COLO668 (cell line): ENCODE measurements around the gene ST6GAL2.

Experiments
- DNase-seq: peaks from one replicate; lab custom pipeline; 2025; ENCODE audit not compliant: unreplicated experiment; lab: John Stamatoyannopoulos, UW

ST6GAL2 gene

DNA sequence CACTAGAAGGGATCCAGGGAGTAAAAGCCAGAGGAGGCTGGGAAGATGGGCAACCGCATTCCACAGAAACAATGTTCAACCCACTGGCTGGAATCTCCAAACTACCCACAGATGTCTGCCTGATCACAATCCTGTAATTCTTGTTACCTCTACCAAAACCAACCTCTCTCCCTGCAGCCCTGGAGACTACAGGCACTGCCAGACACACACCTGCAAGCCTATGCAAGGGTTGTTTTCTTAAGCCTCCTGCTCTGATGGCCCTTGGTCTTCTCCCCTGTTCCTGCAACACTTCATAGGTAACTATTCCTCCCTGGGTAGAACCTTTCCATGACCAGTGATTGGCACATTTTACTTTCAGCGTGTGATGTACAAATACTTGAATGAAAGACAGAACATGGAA is 21.9 kb downstream of the ST6GAL2 start:
- no peak for DNase-seq

DNA sequence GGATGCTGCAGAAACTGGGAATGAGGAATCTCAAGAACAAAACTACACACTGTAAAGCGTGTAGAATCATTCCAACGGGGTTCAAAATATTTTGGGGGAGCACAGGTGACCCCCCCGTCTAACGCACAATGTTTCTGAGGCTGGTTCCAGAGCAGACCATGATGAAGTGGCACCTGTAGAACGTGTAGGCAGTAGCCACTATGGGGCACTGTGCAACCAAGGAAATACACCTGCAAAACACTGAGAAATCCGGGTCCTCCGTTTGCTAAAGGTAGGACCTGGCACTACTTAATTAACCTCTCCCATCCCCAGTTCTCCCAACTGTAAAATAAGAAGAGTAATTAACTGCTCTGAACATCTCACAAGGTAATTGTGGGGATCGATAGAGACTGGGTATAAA is 22.6 kb downstream of the ST6GAL2 start:
- no peak for DNase-seq

DNA sequence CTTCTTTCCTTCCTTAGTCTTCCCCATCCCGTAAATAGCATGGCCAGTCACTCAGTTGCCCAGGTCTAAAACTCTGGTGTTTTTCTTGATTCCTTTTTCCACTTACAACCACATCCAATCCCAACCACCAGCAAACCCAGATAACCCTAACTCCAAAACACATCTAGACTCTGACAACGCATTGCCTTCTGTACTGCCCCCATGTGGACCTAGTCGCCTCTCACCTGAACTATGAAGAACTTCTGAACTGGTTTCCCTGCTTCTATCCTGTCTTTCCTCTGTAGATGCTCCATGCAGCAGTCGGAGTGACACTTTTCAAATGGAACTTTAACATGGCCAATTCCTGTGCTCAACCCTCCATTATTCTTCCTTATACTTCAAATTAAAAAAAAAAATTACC is 26.5 kb downstream of the ST6GAL2 start:
- no peak for DNase-seq

GRCh38 chr2:106858810-106859209 is 27.2 kb downstream of the ST6GAL2 start:
- no peak for DNase-seq

DNA sequence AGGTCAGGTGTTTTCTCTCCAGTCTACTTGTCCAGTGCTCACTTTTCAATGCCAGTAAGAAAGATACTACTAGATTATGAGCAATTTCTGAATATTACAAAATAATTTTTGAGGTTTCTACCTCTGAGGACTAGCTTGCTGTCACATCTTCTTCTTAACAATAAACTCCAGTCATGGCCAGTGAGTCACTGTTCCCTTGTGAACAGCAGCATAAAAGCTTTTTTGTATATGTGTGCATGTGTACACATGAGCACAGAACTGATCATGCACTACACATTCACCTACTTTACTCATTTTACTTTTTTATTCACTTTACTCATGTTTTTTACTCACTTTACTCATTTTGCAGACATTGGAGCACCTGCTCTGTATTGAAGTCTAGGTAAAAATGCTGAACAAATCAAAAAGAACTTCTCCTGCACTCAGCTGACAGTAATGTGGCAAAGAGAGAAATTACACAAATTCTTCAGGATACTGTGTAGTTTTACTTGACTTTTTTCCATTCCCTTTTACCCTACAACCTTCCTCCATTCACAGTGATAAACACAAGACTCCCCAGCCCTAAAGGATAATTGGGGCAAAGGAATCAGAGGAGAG is 28.0 kb downstream of the ST6GAL2 start:
- DNase-seq = no peak

DNA sequence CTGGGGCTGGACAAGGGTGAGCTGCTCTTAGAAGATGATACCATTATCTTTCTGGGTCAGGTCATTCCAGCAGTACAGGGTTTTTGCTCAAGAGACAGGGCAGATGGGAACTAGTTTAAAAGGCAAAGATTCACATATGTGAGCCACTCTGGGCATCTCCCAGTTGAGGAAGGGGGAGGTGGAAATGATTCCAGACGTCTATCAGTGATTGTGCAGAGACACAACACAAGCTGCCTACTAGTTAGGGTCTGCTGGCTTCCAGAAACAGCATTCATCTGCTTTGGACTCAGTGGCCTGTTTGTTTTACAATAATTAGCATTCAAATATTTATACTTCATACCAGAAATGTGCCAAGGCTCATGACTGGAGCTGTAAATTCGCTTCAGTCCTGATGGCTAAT is 32.3 kb downstream of the ST6GAL2 start:
- no peak for DNase-seq

- no peak for DNase-seq
These were observed 34.0 kb downstream of the ST6GAL2 start for GRCh38 chr2:106851881-106852501.

GRCh38 chr2:106851087-106851874 is 34.7 kb downstream of the ST6GAL2 start:
- no peak for DNase-seq

DNA sequence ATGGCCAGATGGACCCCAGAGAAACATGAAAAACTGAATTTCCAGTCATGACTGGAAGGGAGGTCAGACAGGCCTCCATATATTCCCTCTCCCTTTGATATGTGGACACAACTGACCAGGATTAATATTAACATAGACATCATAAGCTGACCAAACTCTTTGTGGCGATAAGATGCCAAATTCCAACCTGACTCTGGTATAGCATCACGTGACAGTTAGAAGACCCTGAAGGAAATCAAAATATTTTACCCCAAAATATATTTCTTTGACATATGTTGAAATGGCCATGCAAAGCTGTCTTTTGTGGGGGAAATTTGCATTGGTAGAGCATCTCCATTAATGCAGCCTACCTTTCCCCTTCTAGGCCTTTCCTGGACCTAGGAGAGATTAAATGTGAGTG is 36.7 kb downstream of the ST6GAL2 start:
- no peak for DNase-seq

- no peak for DNase-seq
These were observed 38.6 kb downstream of the ST6GAL2 start for GRCh38 chr2:106847366-106847765.

DNA sequence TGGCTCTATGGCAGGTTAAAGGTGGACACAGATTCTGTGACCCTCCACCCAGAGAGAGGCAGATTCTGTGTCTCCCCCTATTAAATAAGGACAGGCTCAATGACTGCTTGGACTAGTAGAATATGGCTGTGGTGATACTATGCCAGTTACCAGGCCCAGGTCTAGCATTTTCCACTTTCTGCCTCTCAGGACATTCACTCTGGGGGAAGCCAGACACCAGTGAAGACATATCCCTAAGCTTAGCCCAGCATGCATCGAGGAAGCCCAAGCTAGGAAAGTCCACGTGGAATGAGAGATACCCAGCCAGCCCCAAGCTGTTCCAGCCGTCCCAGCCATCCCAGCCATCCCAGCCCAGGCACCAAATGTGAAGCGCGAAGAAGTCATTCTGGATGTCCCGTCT is 40.3 kb downstream of the ST6GAL2 start:
- no peak for DNase-seq

DNA sequence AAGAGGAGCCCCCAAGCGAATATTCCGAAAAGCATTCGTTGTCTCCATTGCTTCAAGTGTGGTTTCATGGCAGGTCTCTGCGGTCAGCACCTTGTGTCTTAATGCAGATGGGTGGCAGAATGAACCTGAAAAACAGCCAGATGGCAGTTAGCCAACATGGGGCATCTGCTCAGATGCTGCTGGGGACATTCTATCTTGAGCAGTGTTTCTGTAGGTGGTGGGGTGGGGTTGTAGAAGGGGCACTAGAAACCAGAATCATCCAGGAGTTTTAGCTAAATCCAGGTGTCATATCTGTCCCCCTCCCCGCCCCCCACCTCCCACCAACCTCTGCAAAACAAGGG is 42.1 kb downstream of the ST6GAL2 start:
- DNase-seq = no peak

DNA sequence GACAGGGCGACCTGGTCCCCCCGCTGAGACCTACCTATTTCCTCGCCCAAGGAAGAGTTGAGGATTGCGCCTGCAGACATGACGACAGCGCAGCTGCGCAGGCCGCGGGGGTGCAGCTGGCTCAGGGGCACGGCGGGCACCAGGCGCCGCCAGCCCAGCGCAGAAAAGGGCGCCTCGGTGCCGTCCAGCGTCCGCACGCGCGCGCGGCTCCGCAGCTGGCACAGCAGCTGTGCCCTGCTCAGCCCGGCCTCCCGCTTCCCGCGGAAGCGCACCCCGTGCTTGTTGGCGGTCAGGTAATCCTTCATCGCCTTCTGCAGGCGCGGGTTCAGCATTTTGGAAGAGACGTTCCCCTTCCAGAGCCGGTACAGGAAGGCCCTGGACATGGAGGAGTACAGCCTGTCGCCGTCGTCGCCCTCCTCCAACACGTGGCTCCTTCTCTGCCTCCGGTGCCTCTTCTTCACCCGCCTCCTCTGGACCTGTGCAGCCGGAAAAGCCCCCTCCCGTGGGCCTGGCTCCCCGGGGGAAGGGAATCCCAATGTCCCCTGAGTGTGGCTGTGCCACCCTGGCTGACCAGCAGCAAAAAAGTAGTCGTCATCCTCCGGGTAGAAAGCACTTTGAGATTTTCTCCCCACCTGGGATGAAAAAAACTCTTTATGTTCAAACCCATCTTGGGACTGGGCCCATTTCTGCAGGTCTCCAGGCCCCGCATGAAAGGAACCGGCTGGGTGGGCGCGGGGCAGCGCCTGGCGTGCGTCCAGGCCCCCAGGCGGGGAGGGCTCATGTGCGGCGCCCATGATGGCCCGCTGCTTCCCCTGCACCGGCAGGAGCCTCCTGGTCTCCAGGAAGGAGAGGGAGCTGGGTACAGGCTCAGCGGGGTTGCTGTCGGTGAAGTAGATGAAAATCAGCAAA is 42.7 kb downstream of the ST6GAL2 start:
- DNase-seq = no peak

DNA sequence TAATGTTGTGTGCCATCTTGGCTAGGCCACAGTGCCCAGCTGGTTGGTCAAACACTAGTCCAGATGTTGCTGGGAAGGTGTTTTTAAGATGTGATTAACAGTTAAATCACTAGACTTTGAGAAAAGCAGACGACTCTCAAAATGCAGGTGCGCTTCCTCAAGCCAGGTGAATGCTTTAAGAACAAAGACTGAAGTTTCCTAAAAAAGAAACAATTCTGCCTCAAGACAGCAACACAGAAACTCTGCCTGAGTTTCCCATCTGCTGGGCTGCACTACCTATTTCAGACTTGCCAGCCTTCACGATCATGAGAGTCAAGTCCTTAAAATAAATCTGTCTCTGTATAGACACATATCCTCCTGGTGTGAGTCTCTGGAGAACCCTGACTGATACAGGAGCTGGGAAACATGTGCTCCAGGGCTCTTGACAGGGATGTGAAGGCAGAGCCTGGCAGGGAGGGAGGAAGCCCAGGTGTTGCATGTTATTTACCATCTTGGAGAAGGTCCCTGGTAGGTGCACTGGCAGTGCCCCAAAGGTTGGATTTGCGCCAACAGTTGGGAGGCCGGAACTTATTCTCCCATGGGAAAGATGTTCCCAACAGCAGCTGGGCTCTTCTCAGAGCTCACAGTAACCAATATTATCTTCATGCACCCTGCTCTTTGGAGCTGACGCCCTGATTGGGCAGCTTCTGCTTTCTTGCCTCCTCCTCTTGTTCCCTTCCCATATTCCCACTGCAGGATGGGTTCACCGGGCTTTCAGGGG is 43.9 kb downstream of the ST6GAL2 start:
- DNase-seq = peak; percentile 31

DNA sequence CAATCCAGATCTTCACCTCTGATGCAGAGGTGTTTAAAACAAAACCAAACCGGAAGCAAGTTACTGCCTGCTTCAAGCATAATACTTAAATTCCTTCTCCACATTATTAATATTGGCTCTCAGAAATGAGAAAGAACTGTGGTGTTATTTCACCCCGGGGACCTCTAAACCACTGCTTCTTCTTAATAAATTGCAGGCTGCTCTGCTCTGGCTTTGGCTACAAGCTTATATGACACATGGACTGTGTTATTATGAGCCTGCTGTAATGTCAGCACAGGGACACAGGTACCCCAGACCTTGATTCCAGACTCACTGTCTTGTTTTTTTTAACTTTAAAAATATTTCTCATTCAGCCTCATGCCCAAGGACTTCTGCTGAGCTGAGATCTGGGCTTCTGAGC is 45.1 kb downstream of the ST6GAL2 start:
- DNase-seq = no peak

DNA sequence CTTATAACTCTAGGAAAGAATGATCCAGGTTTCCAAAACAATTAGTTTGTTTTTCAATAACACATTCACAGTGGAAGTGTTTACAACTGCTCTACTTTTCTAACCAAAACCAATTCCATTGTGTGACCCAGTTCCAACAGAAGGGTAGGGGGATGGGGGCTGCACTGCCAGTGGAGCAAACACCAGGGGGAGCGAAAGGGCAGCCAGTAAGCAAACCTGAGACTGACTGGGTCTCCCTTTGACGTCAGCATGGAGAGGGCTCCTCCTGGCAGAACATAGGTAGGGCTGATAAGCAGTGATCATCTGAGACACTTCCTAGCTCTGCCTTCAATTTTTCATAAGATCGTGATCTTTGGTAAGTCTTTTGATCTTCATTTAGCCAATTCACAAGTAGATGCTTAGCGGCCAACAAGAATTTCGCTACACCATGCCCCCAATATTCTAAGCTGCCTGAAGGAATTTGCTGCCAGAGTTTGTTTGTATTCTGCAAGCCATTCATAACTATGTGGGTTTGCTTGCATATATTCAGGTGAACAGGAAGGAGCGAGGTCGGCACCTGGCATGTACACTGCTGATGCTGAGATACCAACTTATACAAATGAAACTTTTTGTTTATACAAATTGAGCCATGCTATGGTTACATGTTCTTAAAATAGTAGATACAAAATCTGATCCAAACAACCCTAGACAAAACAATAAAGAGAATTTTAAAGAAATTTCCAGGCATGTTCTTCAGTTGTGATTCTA is 45.9 kb downstream of the ST6GAL2 start:
- DNase-seq = peak; percentile 7

DNA sequence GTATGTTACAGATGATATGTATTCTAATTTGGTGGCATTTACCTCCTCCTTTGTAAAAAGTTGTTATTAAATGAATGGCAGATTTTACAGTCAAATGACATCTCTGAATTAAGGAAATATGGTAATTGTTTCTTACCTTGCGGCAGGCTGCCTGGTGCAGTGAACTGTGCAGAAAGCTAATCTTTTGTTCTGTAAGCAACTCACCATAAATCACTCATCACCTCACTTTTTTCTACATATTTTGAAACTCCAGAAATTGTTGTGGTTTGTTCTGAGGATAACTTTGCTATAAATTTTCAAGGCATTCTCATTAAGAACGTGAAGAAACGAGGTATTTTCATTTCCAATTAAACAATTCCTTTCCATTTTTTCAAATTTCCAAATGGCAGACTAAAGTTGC is 52.7 kb downstream of the ST6GAL2 start:
- DNase-seq = no peak

DNA sequence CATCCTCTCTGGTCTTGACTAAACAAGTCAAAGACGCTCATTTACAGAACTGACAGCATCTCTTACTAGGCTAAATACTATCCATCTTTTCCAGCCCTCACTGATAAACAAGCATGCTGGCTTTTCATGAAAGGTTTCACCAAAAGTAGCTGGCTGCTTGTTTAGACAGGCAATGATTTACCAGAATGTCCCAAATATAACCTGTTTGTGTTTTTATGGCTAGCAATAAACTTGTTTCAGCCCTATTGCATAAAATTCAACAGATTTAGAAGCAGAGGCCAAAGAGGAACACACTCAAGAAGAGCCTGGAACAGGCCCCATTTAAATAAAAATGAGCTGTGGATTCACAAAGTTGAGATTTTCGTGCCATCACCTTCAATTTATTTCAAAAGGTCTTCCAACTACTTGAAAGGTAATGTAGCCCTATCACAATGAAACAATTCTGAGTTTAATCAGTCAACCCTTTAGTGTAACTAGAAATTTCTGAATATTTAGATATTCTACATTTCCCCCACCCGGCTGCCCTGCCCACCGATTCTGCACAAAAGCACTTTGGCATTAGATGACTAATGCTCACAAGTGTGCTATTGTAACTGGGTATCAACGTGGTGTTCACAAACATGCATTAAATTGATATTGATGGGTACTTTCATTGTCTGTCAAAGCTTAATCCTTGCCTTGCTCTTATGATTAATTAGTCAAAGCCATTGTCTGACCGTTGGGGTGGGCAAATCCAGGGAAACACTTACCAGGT is 54.0 kb downstream of the ST6GAL2 start:
- no peak for DNase-seq

- no peak for DNase-seq
These were observed 54.7 kb downstream of the ST6GAL2 start for GRCh38 chr2:106831241-106831640.
